HUES6 (cell line): ENCODE results near the gene RAD51B.

Experiments used
- H3K27ac ChIP-seq: 2 replicates; pipeline ENCODE4 v1.7.0; 2013; ENCODE audit warnings: low read depth, mild to moderate bottlenecking, low read length, inconsistent platforms
- H3K27me3 ChIP-seq: 2 replicates; pipeline ENCODE4 v1.6.1; 2013; ENCODE audit warnings: low read length; ENCODE audit not compliant: control insufficient read depth, insufficient read depth
- H3K36me3 ChIP-seq: 2 replicates; pipeline ENCODE4 v1.6.1; 2013; ENCODE audit warnings: low read length; ENCODE audit not compliant: control insufficient read depth, insufficient read depth
- H3K4me1 ChIP-seq: 2 replicates; pipeline ENCODE4 v1.6.1; 2013; ENCODE audit warnings: low read length; ENCODE audit not compliant: control insufficient read depth, insufficient read depth
- H3K4me3 ChIP-seq: 2 replicates; pipeline ENCODE4 v1.5.1; 2013; ENCODE audit warnings: low read depth, low read length
- H3K9ac ChIP-seq: one replicate; pipeline ENCODE4 v1.6.1; 2013; ENCODE audit warnings: mild to moderate bottlenecking, low read length
- H3K9me3 ChIP-seq: 2 replicates; pipeline ENCODE4 v1.6.1; 2013; ENCODE audit warnings: low read depth, low read length; ENCODE audit not compliant: control insufficient read depth, insufficient read depth

Gene RAD51B

GRCh38 chr14:68386446-68386845 lies 566.9 kb downstream of the RAD51B start:
- no peak overlapping the region for H3K4me3 ChIP-seq
- peaks cover 15% of the 10 kb centered on the region for H3K4me1 ChIP-seq
- no peak overlapping the region for H3K9ac ChIP-seq
- H3K27me3 ChIP-seq, result no peaks in the 10 kb centered on the region
- no peaks in the 10 kb centered on the region for H3K9me3 ChIP-seq
- no peak overlapping the region for H3K27ac ChIP-seq
- no peaks in the 10 kb centered on the region for H3K36me3 ChIP-seq

- Histone ChIP-seq H3K36me3 (no peaks in the 10 kb centered on the region), H3K27me3 (no peaks in the 10 kb centered on the region), H3K9ac (no peak overlapping the region), H3K4me1 (peaks cover 15% of the 10 kb centered on the region), H3K9me3 (no peaks in the 10 kb centered on the region), H3K27ac (no peak overlapping the region), H3K4me3 (no peak overlapping the region)
These were observed 567.6 kb downstream of the RAD51B start for GRCh38 chr14:68386950-68387779.

- Histone ChIP-seq H3K27ac (no peak overlapping the region), H3K36me3 (no peaks in the 10 kb centered on the region), H3K9ac (no peak overlapping the region), H3K27me3 (no peaks in the 10 kb centered on the region), H3K4me3 (no peak overlapping the region), H3K4me1 (peaks cover 34% of the 10 kb centered on the region), H3K9me3 (no peaks in the 10 kb centered on the region)
These were observed 570.4 kb downstream of the RAD51B start for GRCh38 chr14:68389943-68390342.

GRCh38 chr14:68390741-68391140 lies 571.2 kb downstream of the RAD51B start:
- no peak overlapping the region for H3K27ac ChIP-seq
- H3K4me1 ChIP-seq, result peaks cover 41% of the 10 kb centered on the region
- H3K9me3 ChIP-seq, result no peaks in the 10 kb centered on the region
- H3K9ac ChIP-seq, result no peak overlapping the region
- no peaks in the 10 kb centered on the region for H3K36me3 ChIP-seq
- H3K4me3 ChIP-seq, result no peak overlapping the region
- no peaks in the 10 kb centered on the region for H3K27me3 ChIP-seq

GRCh38 chr14:68391311-68392014 lies 571.9 kb downstream of the RAD51B start:
- Histone ChIP-seq H3K4me1 (peaks cover 37% of the 10 kb centered on the region), H3K9me3 (no peaks in the 10 kb centered on the region), H3K27ac (no peak overlapping the region), H3K27me3 (no peaks in the 10 kb centered on the region), H3K36me3 (no peaks in the 10 kb centered on the region), H3K9ac (no peak overlapping the region), H3K4me3 (no peak overlapping the region)

- Histone ChIP-seq H3K27ac (no peak overlapping the region), H3K4me3 (no peak overlapping the region), H3K27me3 (no peaks in the 10 kb centered on the region), H3K9me3 (no peaks in the 10 kb centered on the region), H3K4me1 (peaks cover 35% of the 10 kb centered on the region), H3K9ac (no peak overlapping the region), H3K36me3 (no peaks in the 10 kb centered on the region)
These were observed 573.0 kb downstream of the RAD51B start for GRCh38 chr14:68392393-68393141.

GRCh38 chr14:68393259-68393658 lies 573.7 kb downstream of the RAD51B start:
- H3K27me3 ChIP-seq, result no peaks in the 10 kb centered on the region
- H3K36me3 ChIP-seq, result no peaks in the 10 kb centered on the region
- H3K4me1 ChIP-seq, result peaks cover 42% of the 10 kb centered on the region
- H3K27ac ChIP-seq, result no peak overlapping the region
- no peak overlapping the region for H3K9ac ChIP-seq
- H3K9me3 ChIP-seq, result no peaks in the 10 kb centered on the region
- H3K4me3 ChIP-seq, result no peak overlapping the region

GRCh38 chr14:68394118-68394763 lies 574.7 kb downstream of the RAD51B start:
- Histone ChIP-seq H3K9ac (no peak overlapping the region), H3K27ac (no peak overlapping the region), H3K4me1 (peaks cover 43% of the 10 kb centered on the region)

GRCh38 chr14:68394764-68395143 lies 575.2 kb downstream of the RAD51B start:
- H3K4me3 ChIP-seq, result no peak overlapping the region
- H3K9ac ChIP-seq, result no peak overlapping the region
- H3K27ac ChIP-seq, result no peak overlapping the region
- peaks cover 43% of the 10 kb centered on the region for H3K4me1 ChIP-seq
- no peaks in the 10 kb centered on the region for H3K36me3 ChIP-seq
- no peaks in the 10 kb centered on the region for H3K27me3 ChIP-seq
- no peaks in the 10 kb centered on the region for H3K9me3 ChIP-seq

More at GRCh38 chr14:68394118-68394763, 574.7 kb downstream of the RAD51B start:
- H3K9me3 ChIP-seq, result no peaks in the 10 kb centered on the region
- H3K36me3 ChIP-seq, result no peaks in the 10 kb centered on the region
- H3K27me3 ChIP-seq, result no peaks in the 10 kb centered on the region
- no peak overlapping the region for H3K4me3 ChIP-seq

GRCh38 chr14:68395604-68396003 lies 576.0 kb downstream of the RAD51B start:
- Histone ChIP-seq H3K4me1 (peaks cover 43% of the 10 kb centered on the region), H3K27ac (no peak overlapping the region), H3K36me3 (no peaks in the 10 kb centered on the region), H3K9me3 (no peaks in the 10 kb centered on the region), H3K9ac (no peak overlapping the region), H3K27me3 (no peaks in the 10 kb centered on the region), H3K4me3 (no peak overlapping the region)
